OCI-LY3 (cell line): ENCODE results near the gene AFAP1.

Experiments used
- H2AFZ ChIP-seq: fragments of 200-600, 300-600 bp; shearing (Covaris generic); 2 replicates; pipeline ENCODE4 v1.6.0; 2014; ENCODE audit warnings: antibody characterized with exemption, low read depth, low read length
- H3K27ac ChIP-seq: fragments of 200-600, 300-600 bp; sonication (generic); 2 replicates; pipeline ENCODE4 v1.5.1; 2014; ENCODE audit warnings: mild to moderate bottlenecking, low read length, moderate library complexity, mixed read lengths
- H3K27me3 ChIP-seq: fragments of 200-600, 300-600 bp; sonication (generic); 2 replicates; pipeline ENCODE4 v1.6.1; 2014; ENCODE audit warnings: low read depth, low read length, mixed read lengths
- H3K36me3 ChIP-seq: fragments of 200-600, 300-600 bp; sonication (generic); replicated peaks from 2 replicates; pipeline ENCODE3; 2014; ENCODE audit warnings: low read depth, low read length, mixed read lengths
- H3K4me1 ChIP-seq: fragments of 300-600, 200-600 bp; sonication (generic); 2 replicates; pipeline ENCODE4 v1.6.1; 2014; ENCODE audit warnings: low read length, mixed read lengths
- H3K4me2 ChIP-seq: fragments of 200-600, 300-600 bp; sonication (generic); 2 replicates; pipeline ENCODE4 v1.6.1; 2014; ENCODE audit warnings: low read length, mixed read lengths
- H3K4me3 ChIP-seq: fragments of 300-600, 200-600 bp; sonication (generic); 2 replicates; pipeline ENCODE4 v1.5.1; 2014; ENCODE audit warnings: antibody characterized with exemption, mild to moderate bottlenecking, low read length, moderate library complexity
- H3K79me2 ChIP-seq: fragments of 300-600, 200-600 bp; shearing (Covaris generic); 2 replicates; pipeline ENCODE4 v1.6.1; 2014; ENCODE audit warnings: mild to moderate bottlenecking, low read length, mixed read lengths
- H3K9ac ChIP-seq: fragments of 300-600, 200-600 bp; shearing (Covaris generic); 2 replicates; pipeline ENCODE4 v1.6.0; 2014; ENCODE audit warnings: mild to moderate bottlenecking, low read length, moderate library complexity
- H3K9me3 ChIP-seq: fragments of 200-600, 300-600 bp; shearing (Covaris generic); 2 replicates; pipeline ENCODE4 v1.6.1; 2014; ENCODE audit warnings: low read length, mixed read lengths; ENCODE audit not compliant: insufficient read depth
- H4K20me1 ChIP-seq: fragments of 200-600, 300-600 bp; sonication (generic); 2 replicates; pipeline ENCODE4 v1.6.1; 2016; ENCODE audit warnings: low read length, mixed read lengths; ENCODE audit not compliant: insufficient read depth
- EZH2phosphoT487 ChIP-seq: fragments of 200-600 bp; shearing (Covaris generic); IDR thresholded peaks from 2 replicates; pipeline ENCODE4 v1.6.1; 2018; ENCODE audit warnings: antibody characterized with exemption, mixed run types, low read depth
- TF ChIP-seq, protein P1 (sequence below): fragments of 200-600, 300-600 bp; sonication (generic); IDR thresholded peaks from 2 replicates; pipeline ENCODE4 v1.5.1; 2014; ENCODE audit warnings: antibody characterized with exemption, low read length, low read depth

Gene AFAP1

DNA sequence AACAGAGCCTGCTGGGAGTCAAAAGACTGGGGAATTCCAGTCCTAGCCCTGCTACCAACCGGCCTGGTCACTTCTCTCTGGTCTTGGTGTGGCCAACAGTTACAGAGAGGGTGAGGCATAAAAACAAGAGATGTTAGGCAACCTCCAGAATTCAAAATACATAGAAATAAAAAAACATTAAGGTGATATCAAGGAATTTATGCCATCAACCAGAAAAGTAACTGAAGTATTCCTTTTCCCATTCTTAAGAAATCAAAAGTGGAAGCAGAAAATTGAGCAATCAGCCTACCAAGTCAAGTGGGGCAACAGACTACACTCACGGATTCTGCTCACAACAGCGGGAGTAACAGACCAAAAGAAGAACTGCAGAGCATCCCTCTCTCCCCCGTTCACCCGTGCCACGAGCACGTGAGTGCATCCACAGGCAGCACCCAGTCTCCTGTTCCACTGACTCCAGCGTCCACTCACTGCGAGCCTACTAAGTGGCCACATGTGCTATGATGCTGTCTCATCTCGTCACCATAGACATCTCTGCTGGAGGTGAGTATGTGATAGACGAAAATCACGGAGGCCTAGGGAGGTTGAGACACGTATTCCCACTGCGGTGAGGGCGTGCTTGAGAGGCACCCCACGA lies 29.3 kb downstream of the AFAP1 start:
- no peak overlapping the region for H3K4me2 ChIP-seq
- no peak overlapping the region for H3K9ac ChIP-seq

DNA sequence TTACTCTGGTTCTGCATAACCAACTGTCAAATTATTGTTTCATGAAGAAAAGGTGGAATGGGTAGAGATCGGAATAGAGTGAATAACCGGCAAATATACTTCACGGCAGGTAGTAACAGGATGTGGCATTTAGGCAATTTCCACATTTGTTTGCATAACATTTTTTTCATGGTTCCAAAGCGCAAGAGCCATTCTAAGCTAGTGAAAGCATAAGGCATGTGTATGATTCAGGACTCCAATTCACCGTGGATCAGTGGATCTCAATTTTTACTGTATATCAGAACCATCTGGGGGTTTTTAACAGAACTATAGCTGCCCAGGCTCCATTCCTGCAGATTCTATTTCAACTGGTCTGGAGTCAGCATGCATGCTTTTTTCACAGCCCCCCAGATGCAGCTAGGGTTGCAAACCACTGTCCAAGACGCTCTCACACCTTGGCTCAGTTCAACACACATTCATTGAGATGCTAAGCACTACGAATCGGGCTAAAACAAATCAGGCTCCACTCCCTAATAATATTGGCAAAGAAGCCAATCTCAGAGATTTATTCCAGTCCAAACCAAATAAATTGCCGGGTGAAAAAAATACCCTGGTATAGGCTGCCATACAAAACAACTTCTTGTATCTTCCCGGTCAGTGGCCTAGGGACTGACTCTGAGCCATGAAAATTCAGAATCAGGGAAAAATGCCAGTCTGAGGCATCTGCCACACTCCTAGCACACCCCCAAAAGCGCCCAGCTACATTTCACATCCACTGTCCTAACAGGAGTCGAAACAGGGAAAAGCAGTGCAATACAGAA lies 30.0 kb downstream of the AFAP1 start:
- no peak overlapping the region for H2AFZ ChIP-seq
- no peaks in the 10 kb centered on the region for H3K4me1 ChIP-seq
- no peaks in the 10 kb centered on the region for H3K36me3 ChIP-seq
- H4K20me1 ChIP-seq = no peaks in the 10 kb centered on the region
- H3K4me3 ChIP-seq = no peak overlapping the region
- no peak overlapping the region for H3K4me2 ChIP-seq
- no peak overlapping the region for H3K27ac ChIP-seq
- H3K9me3 ChIP-seq = no peaks in the 10 kb centered on the region
- peaks cover 17% of the 10 kb centered on the region for H3K27me3 ChIP-seq
- H3K79me2 ChIP-seq = no peaks in the 10 kb centered on the region
- TF ChIP-seq EZH2phosphoT487 = no peak
- TF ChIP-seq, protein P1, sequence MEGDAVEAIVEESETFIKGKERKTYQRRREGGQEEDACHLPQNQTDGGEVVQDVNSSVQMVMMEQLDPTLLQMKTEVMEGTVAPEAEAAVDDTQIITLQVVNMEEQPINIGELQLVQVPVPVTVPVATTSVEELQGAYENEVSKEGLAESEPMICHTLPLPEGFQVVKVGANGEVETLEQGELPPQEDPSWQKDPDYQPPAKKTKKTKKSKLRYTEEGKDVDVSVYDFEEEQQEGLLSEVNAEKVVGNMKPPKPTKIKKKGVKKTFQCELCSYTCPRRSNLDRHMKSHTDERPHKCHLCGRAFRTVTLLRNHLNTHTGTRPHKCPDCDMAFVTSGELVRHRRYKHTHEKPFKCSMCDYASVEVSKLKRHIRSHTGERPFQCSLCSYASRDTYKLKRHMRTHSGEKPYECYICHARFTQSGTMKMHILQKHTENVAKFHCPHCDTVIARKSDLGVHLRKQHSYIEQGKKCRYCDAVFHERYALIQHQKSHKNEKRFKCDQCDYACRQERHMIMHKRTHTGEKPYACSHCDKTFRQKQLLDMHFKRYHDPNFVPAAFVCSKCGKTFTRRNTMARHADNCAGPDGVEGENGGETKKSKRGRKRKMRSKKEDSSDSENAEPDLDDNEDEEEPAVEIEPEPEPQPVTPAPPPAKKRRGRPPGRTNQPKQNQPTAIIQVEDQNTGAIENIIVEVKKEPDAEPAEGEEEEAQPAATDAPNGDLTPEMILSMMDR = no peak
- H3K9ac ChIP-seq = no peak overlapping the region

More for the DNA sequence above, 29.3 kb downstream of the AFAP1 start:
- Histone ChIP-seq H3K27me3 (peaks cover 15% of the 10 kb centered on the region), H3K27ac (no peak overlapping the region), H3K9me3 (no peaks in the 10 kb centered on the region), H3K79me2 (no peaks in the 10 kb centered on the region), H4K20me1 (no peaks in the 10 kb centered on the region), H2AFZ (no peak overlapping the region), H3K4me1 (peaks cover 4% of the 10 kb centered on the region; the same call in 1 of the 2 replicates), H3K36me3 (no peaks in the 10 kb centered on the region), H3K4me3 (no peak overlapping the region)
- TF ChIP-seq, protein P1 = no peak
- TF ChIP-seq EZH2phosphoT487 = no peak

DNA sequence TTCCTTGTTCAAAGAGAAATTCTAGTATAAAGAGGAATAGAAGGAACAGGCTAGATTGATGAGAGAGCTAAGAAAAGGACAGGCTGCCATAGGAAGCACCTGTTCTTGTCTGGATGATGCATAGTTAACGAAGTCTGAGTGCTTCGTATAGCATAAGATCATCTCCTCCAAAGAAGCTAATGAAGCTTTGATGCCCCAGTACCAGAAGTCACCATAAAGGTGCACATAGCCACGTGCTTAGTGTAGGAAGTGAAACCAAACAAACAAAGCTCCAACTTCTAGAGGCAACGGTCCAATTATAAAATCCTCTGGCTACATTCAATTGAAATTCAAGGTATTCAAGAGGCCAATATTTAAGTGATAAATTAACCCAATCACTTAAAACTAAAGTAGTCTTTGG lies 31.0 kb downstream of the AFAP1 start:
- no peaks in the 10 kb centered on the region for H3K79me2 ChIP-seq
- no peaks in the 10 kb centered on the region for H3K36me3 ChIP-seq
- no peaks in the 10 kb centered on the region for H4K20me1 ChIP-seq
- peaks cover 17% of the 10 kb centered on the region for H3K27me3 ChIP-seq
- TF ChIP-seq, protein P1 = no peak
- no peak for TF ChIP-seq EZH2phosphoT487
- no peak overlapping the region for H3K4me3 ChIP-seq
- H3K4me2 ChIP-seq = no peak overlapping the region
- no peaks in the 10 kb centered on the region for H3K9me3 ChIP-seq
- no peak overlapping the region for H3K9ac ChIP-seq
- no peaks in the 10 kb centered on the region for H3K4me1 ChIP-seq
- no peak overlapping the region for H2AFZ ChIP-seq
- no peak overlapping the region for H3K27ac ChIP-seq

DNA sequence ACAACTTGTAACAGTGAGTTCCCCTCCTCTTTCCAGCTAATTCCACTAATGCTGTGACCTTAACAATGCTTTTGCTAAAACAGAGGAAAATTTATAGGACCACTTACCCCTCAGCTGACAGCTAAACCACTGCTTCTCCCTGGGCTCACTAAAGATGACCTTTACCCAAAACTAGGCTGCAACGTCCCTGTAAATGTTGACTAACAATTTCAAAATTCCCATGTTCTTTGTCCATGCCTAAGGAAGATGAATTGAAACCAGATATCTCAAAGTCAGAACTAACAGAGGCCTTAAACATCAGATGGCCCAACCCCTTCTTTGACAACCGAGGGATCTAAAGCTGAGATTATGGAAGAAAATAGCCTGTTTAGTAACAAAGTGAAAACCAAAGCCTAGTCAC lies 32.5 kb downstream of the AFAP1 start:
- H3K27ac ChIP-seq = no peak overlapping the region
- H3K9ac ChIP-seq = no peak overlapping the region
- no peaks in the 10 kb centered on the region for H3K4me1 ChIP-seq
- no peaks in the 10 kb centered on the region for H3K36me3 ChIP-seq
- H2AFZ ChIP-seq = no peak overlapping the region
- no peak overlapping the region for H3K4me3 ChIP-seq
- no peaks in the 10 kb centered on the region for H3K9me3 ChIP-seq
- H3K4me2 ChIP-seq = no peak overlapping the region
- no peaks in the 10 kb centered on the region for H4K20me1 ChIP-seq
- H3K27me3 ChIP-seq = peaks cover 23% of the 10 kb centered on the region
- H3K79me2 ChIP-seq = no peaks in the 10 kb centered on the region
- TF ChIP-seq EZH2phosphoT487 = no peak
- TF ChIP-seq, protein P1 = no peak
